NB4 (cell line): ENCODE data around the gene RRAS.

ENCODE experiments used
- CTCF ChIP-seq: IDR thresholded peaks from one replicate; pipeline ENCODE4 v1.5.1; 2012; ENCODE audit warnings: low read depth, low read length
- POLR2A ChIP-seq: IDR thresholded peaks from 2 replicates; pipeline ENCODE4 v1.6.1; 2011; ENCODE audit warnings: mild to moderate bottlenecking; ENCODE audit not compliant: insufficient read length; ENCODE audit errors: extremely low read depth

DNA sequence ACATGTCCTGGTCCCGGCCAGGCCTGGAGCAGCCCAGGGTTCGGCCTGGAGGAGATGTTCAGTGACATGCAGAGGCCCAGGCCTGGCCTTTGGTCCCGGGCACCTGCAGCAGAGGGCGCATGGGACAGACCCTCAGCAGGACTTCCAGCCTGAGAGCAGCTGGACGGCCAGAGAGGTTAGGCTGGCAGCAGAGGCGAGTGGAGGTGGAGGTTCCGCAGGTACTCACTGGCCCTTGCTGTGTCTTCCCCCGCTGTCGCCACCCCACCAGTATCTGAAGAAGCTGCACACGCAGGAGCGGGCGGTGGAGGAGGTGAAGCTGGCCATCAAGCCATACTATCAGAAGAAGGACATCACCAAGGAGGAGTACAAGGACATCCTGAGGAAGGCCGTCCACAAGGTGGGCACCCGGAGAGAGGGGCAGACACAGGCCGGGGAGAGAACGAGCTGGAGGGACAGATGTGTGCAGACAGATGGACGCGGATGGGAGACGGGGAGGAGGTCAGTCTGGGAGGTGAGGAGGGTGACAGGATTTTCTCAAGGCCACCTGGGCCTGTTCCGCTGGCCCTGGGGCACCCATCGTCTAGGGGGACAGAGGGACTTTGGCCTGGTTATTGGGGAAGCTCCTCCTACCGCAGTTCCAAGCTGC is 17.7 kb upstream of the RRAS start:
- TF ChIP-seq CTCF (no peak), POLR2A (no peak)
